Stimulated activated CD8-positive, alpha-beta memory T cell treated with anti-CD3 and anti-CD28 coated beads, Interleukin-15, amount 100 ng/mL, for 4 hours (primary cell): ENCODE results near the gene CDK18.

Experiments used
- DNase-seq, 2 donors: peaks; one replicate each; pipeline ENCODE4 v3.0.0-alpha.2; 2020; ENCODE audit warnings: low read depth in 2 of 2

Gene CDK18

GRCh38 chr1:205523261-205523890 is 18.9 kb downstream of the CDK18 start:
- DNase-seq: no peak

GRCh38 chr1:205523891-205524793 is 19.7 kb downstream of the CDK18 start:
- DNase-seq: peak; percentile 32 to 41

GRCh38 chr1:205524794-205525101 is 20.3 kb downstream of the CDK18 start:
- no peak for DNase-seq

- no peak for DNase-seq
Observed at GRCh38 chr1:205525495-205526285, 21.2 kb downstream of the CDK18 start.

- DNase-seq: no peak
Observed at GRCh38 chr1:205526431-205526830, 22.0 kb downstream of the CDK18 start.

- DNase-seq: no peak
Observed at GRCh38 chr1:205527931-205528330, 23.5 kb downstream of the CDK18 start.

GRCh38 chr1:205528446-205528886 is 24.0 kb downstream of the CDK18 start:
- no peak for DNase-seq

GRCh38 chr1:205528887-205529825 is 24.7 kb downstream of the CDK18 start:
- DNase-seq: peak; percentile 54

GRCh38 chr1:205530116-205530515 is 25.6 kb downstream of the CDK18 start:
- DNase-seq: no peak

- DNase-seq: no peak
Observed at GRCh38 chr1:205531191-205532025, 26.9 kb downstream of the CDK18 start.

- DNase-seq: no peak
Observed at GRCh38 chr1:205532026-205532898, 27.8 kb downstream of the CDK18 start.

GRCh38 chr1:205532996-205533735 is 28.7 kb downstream of the CDK18 start:
- no peak for DNase-seq

GRCh38 chr1:205533748-205534443 is 29.4 kb downstream of the CDK18 start:
- DNase-seq: no peak

GRCh38 chr1:205534444-205534985 is 30.0 kb downstream of the CDK18 start:
- no peak for DNase-seq

- no peak for DNase-seq
Observed at GRCh38 chr1:205535096-205535495, 30.6 kb downstream of the CDK18 start.

- no peak for DNase-seq
Observed at GRCh38 chr1:205535866-205536758, 31.6 kb downstream of the CDK18 start.
